PC-9 (cell line): Measurements from ENCODE around the gene VEZT. TPM values are rescaled to one million over a fixed set of nuclear protein-coding genes. Genes with fewer than 3 reads are reported as not detected.

Experiments used
- BruUV-seq: library from RNA; stranded (reverse); fragments of 400-500 nt; replicated peaks from 2 replicates; lab custom pipeline; 2021; lab: Mats Ljungman, UMichigan
- CTCF ChIA-PET: fragments of 300-600 bp; sonication (Branson Sonifier 250); formaldehyde crosslinking; loops from one replicate; lab custom pipeline; 2022; ENCODE audit warnings: antibody characterized with exemption; lab: Charles Lee
- POLR2A ChIA-PET: fragments of 300-600 bp; sonication (Branson Sonifier 250); formaldehyde crosslinking; loops from one replicate; lab custom pipeline; 2022; ENCODE audit warnings: antibody characterized with exemption; ENCODE audit not compliant: unreplicated experiment; lab: Charles Lee
- DNase-seq, 2 experiments: peaks; one replicate each; pipeline versions ENCODE4 v3.0.0 to v3.0.0-alpha.2; 2015 to 2022; ENCODE audit warnings: mixed read lengths in 1 of 2
- H2AFZ ChIP-seq: fragments of 200-600 bp; sonication (generic); 2 replicates; pipeline ENCODE4 v1.8.1; 2017; ENCODE audit warnings: antibody characterized with exemption
- H3F3A ChIP-seq: fragments of 200-600 bp; sonication (generic); 2 replicates; pipeline ENCODE4 v1.8.1; 2017; ENCODE audit warnings: antibody characterized with exemption, mild to moderate bottlenecking, low read depth; ENCODE audit not compliant: insufficient read depth
- H3K27ac ChIP-seq: fragments of 200-600 bp; sonication (generic); 2 replicates; pipeline ENCODE4 v1.6.1; 2016; ENCODE audit warnings: mixed run types
- H3K27me3 ChIP-seq: fragments of 200-600 bp; sonication (generic); 2 replicates; pipeline ENCODE4 v1.6.1; 2016; ENCODE audit warnings: low read depth, mixed run types; ENCODE audit not compliant: insufficient read depth
- H3K36me3 ChIP-seq: fragments of 200-600 bp; sonication (generic); 2 replicates; pipeline ENCODE4 v1.6.1; 2016; ENCODE audit warnings: low read depth, mixed run types
- H3K4me1 ChIP-seq: fragments of 200-600 bp; sonication (generic); replicated peaks from 2 replicates; pipeline ENCODE4 v1.6.1; 2016; ENCODE audit warnings: mixed run types; ENCODE audit not compliant: insufficient read depth
- H3K4me2 ChIP-seq: fragments of 200-600 bp; sonication (generic); 2 replicates; pipeline ENCODE4 v1.6.1; 2017; ENCODE audit warnings: mixed run types
- H3K4me3 ChIP-seq: fragments of 200-600 bp; sonication (generic); 2 replicates; pipeline ENCODE4 v1.6.1; 2016; ENCODE audit warnings: mixed run types
- H3K79me2 ChIP-seq: fragments of 200-600 bp; sonication (generic); 2 replicates; pipeline ENCODE4 v1.6.1; 2017; ENCODE audit warnings: low read depth, mixed run types
- H3K9me2 ChIP-seq: fragments of 200-600 bp; sonication (generic); 2 replicates; pipeline ENCODE4 v1.8.1; 2017; ENCODE audit warnings: mild to moderate bottlenecking; ENCODE audit not compliant: insufficient read depth
- H3K9me3 ChIP-seq: fragments of 200-600 bp; sonication (generic); 2 replicates; pipeline ENCODE4 v1.8.1; 2016; ENCODE audit warnings: low read depth; ENCODE audit not compliant: insufficient read depth
- H4K20me1 ChIP-seq: fragments of 200-600 bp; sonication (generic); 2 replicates; pipeline ENCODE4 v1.8.1; 2017; ENCODE audit not compliant: insufficient read depth
- CTCF ChIP-seq: fragments of 200-600 bp; sonication (generic); conservative IDR thresholded peaks from 2 replicates; pipeline ENCODE4 v1.6.1; 2017; ENCODE audit warnings: mixed run types, antibody characterized with exemption, mild to moderate bottlenecking, moderate library complexity
- EZH2 ChIP-seq: fragments of 200-600 bp; sonication (generic); IDR thresholded peaks from 2 replicates; pipeline ENCODE4 v1.8.0; 2017; ENCODE audit warnings: antibody characterized with exemption, low read depth
- intact Hi-C: fragments of 100-400 bp; cut with micrococcal nuclease; formaldehyde crosslinking; loops from one replicate; pipeline ENCODE4 v1.10.0; 2022; ENCODE audit not compliant: unreplicated experiment
- total RNA-seq: library from RNA; stranded (reverse); gene quantifications from 2 replicates; pipeline ENCODE4 v1.2.3, GENCODE V29; 2021

Gene VEZT
- total RNA-seq, 1 experiment from 2014 or later: 46.8 TPM

DNA sequence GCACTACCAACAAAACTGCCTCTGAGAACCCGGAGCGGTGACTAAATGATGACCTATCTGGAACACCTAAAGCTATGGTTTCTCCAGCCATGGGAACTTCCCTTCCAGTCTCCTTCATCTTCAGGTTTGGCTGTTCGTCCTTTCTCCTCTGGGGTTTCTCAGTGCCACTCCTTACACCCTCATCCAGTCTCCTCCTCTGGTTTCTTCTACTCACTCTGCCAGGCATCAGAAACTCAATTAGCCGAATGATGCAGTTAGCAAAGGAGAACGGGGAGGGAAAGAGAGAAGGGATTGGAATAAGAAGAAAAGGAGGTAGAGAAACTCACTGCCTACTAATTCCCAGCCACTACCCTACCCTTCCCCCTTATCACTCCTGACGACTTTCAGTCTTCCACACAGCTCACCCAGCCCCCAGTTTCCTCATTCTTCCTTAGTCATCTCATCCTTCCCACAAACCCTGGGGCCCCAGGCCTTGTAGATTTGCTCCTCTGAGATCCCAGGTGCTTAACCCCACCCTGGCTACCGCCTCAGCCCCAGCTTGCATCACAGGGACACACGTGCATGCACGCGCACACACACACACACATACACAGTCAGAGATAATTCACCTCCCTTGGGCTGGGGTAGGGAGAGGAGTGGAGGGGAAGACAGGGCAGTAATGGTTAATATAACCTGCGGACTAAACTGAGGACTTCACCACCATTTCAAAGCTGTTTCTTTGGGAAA lies 13.3 kb upstream of the VEZT start:
- Histone ChIP-seq H3K27me3 (no peaks in the 10 kb centered on the region), H3K79me2 (peaks cover 79% of the 10 kb centered on the region), H3K36me3 (peaks cover 8% of the 10 kb centered on the region; the same call in 1 of the 2 replicates), H2AFZ (0 out of 2 replicates have a peak overlapping the region, but pooled peaks have one; percentile 35), H3K27ac (peak overlapping the region; percentile 98), H3K9me3 (no peaks in the 10 kb centered on the region), H3K4me1 (peaks cover 80% of the 10 kb centered on the region), H3K4me3 (peak overlapping the region; percentile 48), H3K4me2 (peak overlapping the region; percentile 83), H3F3A (peaks cover 62% of the 10 kb centered on the region), H4K20me1 (no peaks in the 10 kb centered on the region), H3K9me2 (no peaks in the 10 kb centered on the region)
- TSS peak; percentile 56 for BruUV-seq
- intact Hi-C loops: loop anchor here (1.0 to 5.0 kb wide), 2 partner anchors 13 to 87 kb away; partner anchors contain the start of genes FGD6 and VEZT
- DNase-seq: peak; percentile 91 to 98
- TF ChIP-seq EZH2: no peak
- no peak for TF ChIP-seq CTCF
- ChIA-PET CTCF (interaction anchor here (0.6 to 0.7 kb wide), 2 partner anchors 25 to 612 kb away, joined by 3 to 4 read pairs; no protein-coding TSS in a partner anchor), POLR2A (interaction anchor here (0.5 to 1.0 kb wide), 5 partner anchors 13 to 535 kb away, joined by 3 to 7 read pairs (median 5); partner anchors contain the start of genes FGD6, NDUFA12 and VEZT)

GRCh38 chr12:95205016-95205624 lies 12.5 kb upstream of the VEZT start:
- Histone ChIP-seq H3K4me1 (peaks cover 72% of the 10 kb centered on the region), H3K9me2 (no peaks in the 10 kb centered on the region), H3K4me2 (peak overlapping the region; percentile 83), H3K27ac (peak overlapping the region; percentile 98), H3K79me2 (peaks cover 79% of the 10 kb centered on the region), H3K27me3 (no peaks in the 10 kb centered on the region), H3K36me3 (peaks cover 8% of the 10 kb centered on the region; the same call in 1 of the 2 replicates), H3K4me3 (peak overlapping the region; percentile 16; the same call in 1 of the 2 replicates), H2AFZ (no peak overlapping the region), H3F3A (peaks cover 56% of the 10 kb centered on the region), H4K20me1 (no peaks in the 10 kb centered on the region), H3K9me3 (no peaks in the 10 kb centered on the region)
- ChIA-PET POLR2A (interaction anchor here (0.6 to 1.0 kb wide), 5 partner anchors 12 to 535 kb away, joined by 4 to 7 read pairs (median 5); partner anchors contain the start of genes FGD6, NDUFA12 and VEZT), CTCF (interaction anchor here (0.6 to 0.7 kb wide), 2 partner anchors 25 to 611 kb away, joined by 3 to 4 read pairs; no protein-coding TSS in a partner anchor)
- no peak for TF ChIP-seq EZH2
- no peak for TF ChIP-seq CTCF
- BruUV-seq: TSS peak; percentile 78
- DNase-seq: no peak
- intact Hi-C loops: no loop called here

DNA sequence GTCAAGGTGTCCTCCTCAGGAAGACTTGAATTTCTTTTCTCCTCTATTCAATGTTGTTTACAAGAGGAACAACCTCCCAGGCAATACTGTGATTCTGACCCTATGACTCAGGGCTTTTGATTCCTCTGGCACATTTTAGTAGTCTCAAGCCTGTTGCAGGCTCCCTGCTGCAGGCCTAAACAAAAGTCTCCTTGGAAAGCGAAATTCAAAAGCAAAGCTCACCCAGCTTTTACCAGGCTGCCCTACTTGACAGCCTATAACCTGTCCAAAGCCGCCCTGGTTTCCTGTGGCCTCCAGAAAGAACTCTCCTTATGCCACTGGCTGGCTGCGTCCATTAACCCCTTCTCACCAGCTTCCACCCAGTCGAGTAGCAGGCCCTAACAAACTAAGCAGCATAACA lies 11.9 kb upstream of the VEZT start:
- intact Hi-C loops: no loop called here
- Histone ChIP-seq H3K4me1 (peaks cover 66% of the 10 kb centered on the region), H3K27me3 (no peaks in the 10 kb centered on the region), H3K9me3 (no peaks in the 10 kb centered on the region), H3K9me2 (no peaks in the 10 kb centered on the region), H3K79me2 (peaks cover 79% of the 10 kb centered on the region), H2AFZ (no peak overlapping the region), H3K27ac (peak overlapping the region; percentile 98), H3F3A (peaks cover 50% of the 10 kb centered on the region), H3K4me2 (peak overlapping the region; percentile 83), H4K20me1 (no peaks in the 10 kb centered on the region), H3K36me3 (peaks cover 8% of the 10 kb centered on the region; the same call in 1 of the 2 replicates), H3K4me3 (peak overlapping the region; percentile 16; the same call in 1 of the 2 replicates)
- no TSS peak for BruUV-seq
- peak; percentile 55 to 89 for DNase-seq
- TF ChIP-seq CTCF (no peak), EZH2 (no peak)
- ChIA-PET POLR2A (interaction anchor here (0.6 to 1.0 kb wide), 3 partner anchors 12 to 101 kb away, joined by 3 to 4 read pairs (median 3); partner anchors contain the start of genes FGD6 and VEZT), CTCF (interaction anchor here (0.5 to 0.7 kb wide), 2 partner anchors 10 to 40 kb away, joined by 6 to 7 read pairs; no protein-coding TSS in a partner anchor)
